GM10847 (cell line): ENCODE data around the gene CANT1.

Source experiments
- POLR2A ChIP-seq: IDR thresholded peaks from 2 replicates; pipeline ENCODE4 v1.6.1; 2011; ENCODE audit not compliant: insufficient read length; ENCODE audit errors: extremely low read depth

CANT1 gene

DNA sequence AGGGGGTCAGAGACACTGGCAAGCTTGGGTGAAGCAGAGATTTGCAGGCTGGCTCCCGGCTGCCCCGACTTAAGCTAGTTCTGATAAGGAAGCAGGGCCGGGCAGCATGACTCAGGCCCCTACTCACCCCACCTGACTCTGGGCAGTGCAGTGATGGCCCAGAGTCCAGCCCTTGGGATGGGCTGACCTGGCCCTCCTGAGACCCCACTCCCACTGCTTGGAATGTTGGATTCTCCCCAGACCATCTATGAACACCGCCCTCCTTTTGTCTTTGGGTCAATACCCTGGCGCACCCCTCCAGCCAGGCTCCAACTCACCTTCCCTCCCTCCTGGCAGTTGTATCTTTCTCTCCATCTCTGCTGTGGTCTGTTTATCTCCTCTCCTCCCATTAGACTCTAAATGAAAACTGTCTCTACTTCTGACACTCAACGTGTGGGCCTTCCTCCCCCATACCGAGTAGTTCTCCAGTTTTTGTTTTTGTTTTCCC, 50.9 kb downstream of the CANT1 start:
- no peak for TF ChIP-seq POLR2A

DNA sequence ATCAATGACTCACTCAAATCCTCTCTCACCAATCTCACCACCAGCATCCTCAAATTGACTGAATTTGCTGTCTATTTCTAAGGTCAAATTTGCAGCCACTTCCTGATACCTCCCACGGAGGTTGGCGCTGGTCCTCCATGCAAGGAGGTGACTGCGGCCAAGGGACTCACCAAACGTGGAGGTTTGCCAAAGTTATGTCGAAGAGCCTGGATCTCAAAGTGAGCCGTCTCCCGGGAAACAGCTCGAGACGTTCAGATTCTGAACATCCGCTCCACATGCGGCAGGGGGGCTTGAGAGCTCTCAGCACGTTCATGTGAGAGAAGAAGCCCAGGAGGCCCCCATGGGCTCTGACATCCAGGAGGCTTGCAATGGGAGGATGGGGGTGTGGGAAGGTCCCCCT, 52.4 kb downstream of the CANT1 start:
- TF ChIP-seq POLR2A, result no peak

DNA sequence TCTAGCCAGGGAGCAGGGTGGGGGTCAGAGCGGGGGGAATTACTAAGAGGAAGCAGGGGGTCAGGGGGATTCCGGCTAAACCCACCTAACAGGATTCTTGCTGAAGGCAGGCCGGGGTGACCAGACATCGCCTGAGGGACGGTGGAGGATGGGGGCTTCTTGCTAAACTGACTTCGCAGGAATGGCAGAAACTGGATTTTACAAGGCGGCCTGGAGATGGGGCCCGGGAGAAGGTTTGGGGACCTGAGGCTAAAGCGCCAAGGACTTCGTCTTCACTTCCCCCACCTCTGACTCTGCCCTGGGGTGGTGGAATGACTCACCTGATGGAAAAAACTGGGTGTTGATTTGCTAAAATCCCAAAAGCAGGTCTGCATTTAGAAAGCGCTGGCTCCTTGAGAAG, 53.3 kb downstream of the CANT1 start:
- TF ChIP-seq POLR2A, result no peak

DNA sequence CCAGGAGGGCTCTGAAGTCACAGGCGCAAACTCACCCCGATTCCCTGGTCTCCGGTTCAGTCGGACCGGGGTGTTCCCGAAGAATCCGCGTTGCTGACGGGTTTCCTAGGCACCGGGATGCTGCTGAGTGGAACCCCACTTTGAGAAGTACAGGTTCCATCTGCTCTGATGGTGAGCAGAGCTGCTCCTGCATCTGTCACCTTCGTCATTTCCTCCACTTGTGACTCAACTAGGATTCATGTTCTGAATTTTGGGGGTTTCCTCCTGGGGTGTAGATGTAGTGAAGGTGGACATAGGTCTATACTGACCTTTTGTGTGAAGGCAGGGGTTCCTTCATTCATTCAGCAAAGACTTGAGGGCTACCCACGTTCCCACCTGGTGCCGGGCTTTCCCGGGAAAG, 54.9 kb downstream of the CANT1 start:
- TF ChIP-seq POLR2A, result no peak

DNA sequence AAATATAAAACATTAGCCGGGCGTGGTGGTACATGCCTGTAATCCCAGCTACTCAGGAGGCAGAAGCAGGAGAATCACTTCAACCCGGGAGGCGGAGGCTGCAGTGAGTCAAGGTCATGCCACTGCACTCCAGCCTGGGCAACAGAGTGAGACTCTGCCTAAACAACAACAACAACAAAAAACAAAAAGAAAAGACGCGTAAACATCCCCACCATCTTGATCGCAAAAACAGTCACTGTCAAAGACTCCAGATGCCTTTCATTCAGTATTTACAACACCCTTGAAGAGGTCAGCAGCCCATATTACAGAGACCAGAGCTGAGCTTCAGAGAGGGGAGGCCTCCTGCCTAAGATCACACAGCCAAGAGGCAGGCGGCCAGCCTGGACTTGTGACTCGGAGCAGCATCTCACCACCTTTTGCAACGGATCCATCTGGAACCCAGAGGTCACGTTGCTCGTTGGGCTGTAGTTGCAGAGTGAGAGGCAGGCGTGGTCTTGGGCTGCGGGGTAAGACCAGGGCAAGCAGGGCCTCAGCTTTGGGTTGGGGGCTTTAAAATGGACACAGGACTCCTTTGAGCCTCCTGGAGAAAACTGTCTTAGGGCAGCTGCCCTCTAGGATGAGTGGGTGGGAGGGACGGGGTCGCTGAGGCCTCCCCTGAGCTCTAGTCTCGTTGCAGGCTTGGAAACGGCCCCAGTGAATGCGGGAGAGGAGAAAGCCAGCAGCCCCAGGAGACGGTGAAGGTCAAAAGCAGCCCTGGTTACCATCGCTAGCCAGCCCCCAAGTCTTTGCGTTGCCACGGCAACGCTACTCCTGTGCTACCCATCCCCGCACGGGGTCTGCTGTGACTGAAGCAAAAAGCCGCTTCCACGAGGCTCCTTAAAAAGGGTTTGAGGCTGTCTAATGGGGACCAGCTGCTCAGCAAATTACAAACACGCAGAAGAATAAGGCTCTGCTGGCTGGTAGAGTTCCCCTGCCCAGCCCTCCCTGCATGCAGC, 55.9 kb downstream of the CANT1 start:
- TF ChIP-seq POLR2A, result no peak

DNA sequence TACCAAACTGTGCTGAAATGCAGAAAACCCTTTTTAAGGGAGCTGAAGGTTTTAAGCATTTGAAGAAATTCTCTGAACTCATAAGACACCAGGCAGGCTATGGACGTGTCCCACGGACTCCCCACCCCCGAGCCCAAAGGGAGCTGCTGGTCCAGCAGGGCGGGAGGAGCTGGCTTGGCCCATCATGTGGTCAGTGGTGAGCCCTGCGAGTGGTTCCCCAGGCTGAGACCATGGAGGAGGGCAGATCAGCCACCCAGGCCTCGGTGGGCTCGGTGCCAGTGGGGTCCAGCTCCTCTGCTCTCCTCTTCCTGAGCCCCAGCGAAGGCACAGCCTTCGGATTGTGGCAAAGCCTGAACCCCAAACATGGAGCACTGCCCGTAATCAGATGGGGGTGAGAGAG, 56.9 kb downstream of the CANT1 start:
- TF ChIP-seq POLR2A, result no peak

DNA sequence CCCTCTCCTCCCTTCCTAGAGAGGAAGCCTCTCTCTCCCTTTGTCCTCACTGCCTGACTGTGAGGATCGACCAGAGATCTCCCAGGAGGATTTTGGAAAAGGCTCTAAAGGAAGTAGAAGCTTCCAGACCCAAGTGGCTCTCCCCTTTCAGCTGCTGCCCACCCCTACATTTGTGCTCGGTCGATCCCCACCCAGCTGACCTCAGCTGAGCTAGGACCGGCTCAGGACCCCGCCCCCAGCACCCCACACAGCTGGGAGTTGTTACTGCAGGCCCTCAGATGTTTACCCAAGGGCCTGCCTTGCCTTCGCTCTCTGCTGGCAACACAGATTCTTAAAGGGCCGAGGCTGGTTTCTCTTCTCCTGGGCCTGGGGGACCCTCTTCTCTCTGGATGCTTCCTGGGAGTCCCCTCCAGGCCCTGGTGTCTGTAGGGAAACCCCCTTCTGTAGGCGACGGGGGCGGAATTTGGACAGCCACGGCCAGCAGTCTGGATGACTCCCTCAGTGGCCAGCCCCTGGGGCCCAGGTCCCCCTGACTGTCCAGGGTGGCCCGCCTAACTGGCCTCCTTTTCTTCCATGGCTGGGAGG, 57.5 kb downstream of the CANT1 start:
- TF ChIP-seq POLR2A, result no peak

DNA sequence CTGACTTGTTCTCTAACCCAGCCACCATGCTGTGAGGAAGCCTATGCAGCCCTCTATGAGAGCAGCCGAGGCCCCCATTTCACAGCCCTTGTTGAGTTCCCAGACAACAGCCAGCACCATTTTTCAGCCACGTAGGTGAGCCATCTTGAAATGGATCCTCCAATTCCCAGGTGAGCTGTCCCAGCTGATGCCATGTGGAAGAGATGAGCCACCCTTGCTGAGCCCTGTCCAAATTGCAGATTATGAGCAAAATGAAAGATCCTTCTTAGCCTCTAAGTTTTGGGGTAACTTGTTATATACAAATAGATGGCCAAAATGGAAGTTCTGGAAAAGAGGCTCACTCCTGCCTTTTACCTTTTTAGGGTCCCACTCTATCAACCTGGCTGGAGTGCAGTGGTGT, 58.7 kb downstream of the CANT1 start:
- no peak for TF ChIP-seq POLR2A

DNA sequence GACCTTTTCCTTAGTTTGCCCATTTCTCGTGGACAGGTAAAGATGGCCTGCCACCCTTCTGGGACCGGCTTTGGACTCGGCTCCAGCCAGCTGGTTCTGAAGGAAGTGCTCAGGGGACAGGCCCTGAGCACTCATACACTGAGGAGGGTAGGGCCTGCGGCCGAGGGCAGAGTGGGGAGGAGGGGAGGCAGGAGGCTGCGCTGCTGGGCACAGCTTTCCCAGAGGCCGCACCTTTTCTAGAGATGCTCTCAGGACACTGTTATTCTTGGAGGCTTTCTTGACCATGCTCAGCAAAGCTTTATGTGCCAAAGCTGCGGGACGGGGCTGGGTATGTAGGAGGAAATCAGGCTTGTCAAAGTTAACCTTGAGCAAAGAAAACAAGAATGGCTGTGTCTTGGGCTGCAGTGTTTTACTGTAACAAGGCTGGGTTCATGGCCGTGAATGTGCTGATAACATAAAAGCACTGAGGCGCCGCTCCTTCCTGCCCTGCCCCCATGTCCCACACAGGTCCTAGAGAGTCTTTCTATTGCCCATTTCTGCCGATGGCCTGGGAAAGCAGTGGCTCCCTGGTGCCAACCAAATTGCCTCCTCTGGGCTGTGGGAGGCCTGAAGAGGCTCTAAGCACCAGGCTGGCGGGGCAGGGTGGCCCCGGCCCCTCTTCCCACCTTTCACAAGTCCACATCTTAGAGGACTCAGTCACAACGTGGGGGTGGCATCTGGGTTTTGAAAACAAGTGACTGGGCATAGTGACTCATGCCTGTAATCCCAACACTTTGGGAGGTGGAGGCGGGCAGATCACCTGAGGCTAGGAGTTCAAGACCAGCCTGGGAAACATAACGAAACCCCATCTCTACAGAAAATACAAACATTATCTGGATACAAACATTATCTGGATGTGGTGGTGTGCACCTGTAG, 62.1 kb downstream of the CANT1 start:
- TF ChIP-seq POLR2A, result no peak

DNA sequence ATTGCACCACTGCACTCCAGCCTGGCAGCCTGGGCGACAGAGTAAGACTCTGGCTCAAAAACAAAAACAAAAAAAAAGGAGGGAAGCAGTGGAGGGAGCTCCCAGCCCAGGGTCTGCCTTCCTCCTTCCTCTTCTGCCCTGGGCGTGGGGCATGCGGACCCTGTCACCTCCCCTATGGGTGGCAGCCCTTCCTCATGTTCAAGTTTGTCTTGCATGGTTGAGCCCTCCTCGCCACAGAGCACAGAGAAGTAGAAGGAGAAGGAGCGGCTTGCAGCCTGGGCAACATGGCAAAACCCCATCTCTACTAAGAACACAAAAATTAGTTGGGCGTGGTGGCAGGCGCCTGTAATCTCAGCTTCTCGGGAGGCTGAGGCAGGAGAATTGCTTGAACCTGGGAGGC, 62.9 kb downstream of the CANT1 start:
- TF ChIP-seq POLR2A, result no peak

DNA sequence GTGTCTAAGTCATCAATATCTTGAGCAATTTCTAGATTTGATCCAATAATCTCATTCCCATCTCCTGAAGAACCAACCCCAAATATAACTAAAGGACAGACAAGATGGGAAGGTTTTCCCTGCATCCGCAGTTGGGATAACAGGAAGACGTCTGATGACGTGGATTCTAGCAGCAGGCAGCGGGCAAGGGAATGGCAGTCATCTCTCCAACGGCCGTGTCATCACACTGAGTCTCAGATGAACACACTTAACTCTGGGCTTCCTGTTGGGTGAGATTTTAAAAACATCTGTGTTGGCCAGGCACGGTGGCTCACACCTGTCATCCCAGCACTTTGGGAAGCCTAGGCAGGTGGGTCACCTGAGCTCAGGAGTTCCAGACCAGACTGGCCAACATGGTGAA, 63.4 kb downstream of the CANT1 start:
- TF ChIP-seq POLR2A, result no peak

DNA sequence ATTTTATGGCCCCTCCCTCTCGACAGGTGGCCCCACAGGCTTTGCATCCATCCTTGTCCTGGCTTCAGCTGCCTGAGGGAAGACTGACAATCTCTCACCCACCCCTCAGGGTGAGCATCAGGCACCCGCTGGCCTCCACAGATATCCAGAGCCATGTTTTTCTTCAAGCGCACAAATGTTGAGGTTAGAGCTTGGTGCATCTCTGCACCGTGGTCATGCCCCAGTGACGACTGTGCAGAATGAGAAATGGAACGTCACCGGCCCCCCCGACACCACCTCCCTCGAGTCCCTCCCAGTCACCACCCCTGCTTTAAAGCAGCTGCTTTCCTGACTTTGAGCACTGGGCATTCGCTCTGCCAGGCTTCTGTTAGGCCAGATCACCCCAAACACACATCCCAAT, 64.6 kb downstream of the CANT1 start:
- no peak for TF ChIP-seq POLR2A

DNA sequence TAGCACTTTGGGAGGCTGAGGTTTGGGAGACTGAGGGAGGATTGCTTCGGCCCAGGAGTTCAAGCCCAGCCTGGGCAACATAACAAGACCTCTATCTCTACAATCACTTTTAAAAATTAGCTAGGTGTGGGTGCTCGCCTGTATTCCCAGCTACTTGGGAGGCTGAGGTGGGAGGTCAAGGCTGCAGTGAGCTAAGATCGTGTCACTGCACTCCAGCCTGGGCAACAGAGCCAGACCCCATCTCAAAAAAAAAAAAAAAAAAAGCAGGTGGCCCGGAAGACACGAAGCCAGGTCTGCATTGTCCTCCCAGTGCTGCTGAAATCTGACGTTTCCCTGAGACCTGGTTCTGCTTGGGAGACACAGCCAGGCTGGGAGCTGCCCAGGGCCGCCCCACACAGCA, 65.5 kb downstream of the CANT1 start:
- no peak for TF ChIP-seq POLR2A
